Measurements from ENCODE around the gene TMEM41A.
"Not testable (repeated sequence)": the region's sequence is repeated elsewhere in the genome, so short reads cannot be mapped to it uniquely, and the experiment has no call there.

TMEM41A gene

GRCh38 chr3:185490241-185490640 is 8.6 kb downstream of the TMEM41A start:
- no peak for DNase-seq (ENCODE audit: low read depth)
- H3K4me3 ChIP-seq (ENCODE audit: low read length) = no peak overlapping the region
- no peak for TF ChIP-seq CTCF (conservative IDR thresholded peaks at IDR 0.05; ENCODE audit: low read length)

GRCh38 chr3:185489462-185489861 is 9.4 kb downstream of the TMEM41A start:
- TF ChIP-seq CTCF (conservative IDR thresholded peaks at IDR 0.05; ENCODE audit: low read length) = no peak
- no peak overlapping the region for H3K4me3 ChIP-seq (ENCODE audit: low read length)
- no peak for DNase-seq (ENCODE audit: low read depth)

DNA sequence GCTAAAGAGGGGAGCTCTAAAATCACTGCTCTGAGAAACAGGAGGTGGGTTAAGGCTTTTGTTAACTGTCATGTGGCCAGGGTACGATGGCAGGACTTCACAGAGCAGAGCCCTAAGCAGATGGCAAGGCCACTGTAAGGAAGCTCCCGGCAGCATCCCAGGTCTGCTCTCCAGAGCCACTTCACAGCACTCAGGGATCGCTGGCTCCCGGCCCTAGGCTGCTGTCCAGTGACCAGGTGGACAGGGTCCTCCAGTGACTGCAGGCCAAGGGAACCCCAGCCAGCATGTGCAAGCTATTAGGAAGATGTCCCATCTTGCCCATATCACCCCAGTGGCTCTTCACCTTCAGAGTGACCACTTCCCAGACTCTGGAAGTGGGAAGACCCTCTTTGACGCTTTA is 10.4 kb downstream of the TMEM41A start:
- no peak for DNase-seq (ENCODE audit: low read depth)
- no peak for TF ChIP-seq CTCF (conservative IDR thresholded peaks at IDR 0.05; ENCODE audit: low read length)
- no peak overlapping the region for H3K4me3 ChIP-seq (ENCODE audit: low read length)

DNA sequence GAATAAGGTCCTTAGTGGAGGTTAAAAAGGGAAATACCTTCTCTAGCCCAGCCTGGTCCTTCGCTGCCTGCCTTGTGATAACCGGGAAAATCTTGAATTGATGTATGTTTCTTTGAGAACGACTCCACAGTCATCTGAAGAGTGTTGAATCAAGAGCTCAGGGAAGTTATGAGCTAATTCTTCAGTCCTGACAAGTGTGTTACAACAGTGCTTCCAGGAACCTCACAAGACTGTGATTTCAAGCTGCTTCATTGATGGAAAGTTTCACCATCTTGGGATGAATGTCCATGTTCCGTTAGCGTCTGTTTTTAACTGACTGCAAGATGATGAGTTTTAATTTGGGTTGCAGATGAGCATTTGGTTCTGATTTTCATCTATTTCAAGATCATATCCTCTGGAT is 12.4 kb downstream of the TMEM41A start:
- DNase-seq (ENCODE audit: low read depth) = no peak
- no peak overlapping the region for H3K4me3 ChIP-seq (ENCODE audit: low read length)
- no peak for TF ChIP-seq CTCF (conservative IDR thresholded peaks at IDR 0.05; ENCODE audit: low read length)

DNA sequence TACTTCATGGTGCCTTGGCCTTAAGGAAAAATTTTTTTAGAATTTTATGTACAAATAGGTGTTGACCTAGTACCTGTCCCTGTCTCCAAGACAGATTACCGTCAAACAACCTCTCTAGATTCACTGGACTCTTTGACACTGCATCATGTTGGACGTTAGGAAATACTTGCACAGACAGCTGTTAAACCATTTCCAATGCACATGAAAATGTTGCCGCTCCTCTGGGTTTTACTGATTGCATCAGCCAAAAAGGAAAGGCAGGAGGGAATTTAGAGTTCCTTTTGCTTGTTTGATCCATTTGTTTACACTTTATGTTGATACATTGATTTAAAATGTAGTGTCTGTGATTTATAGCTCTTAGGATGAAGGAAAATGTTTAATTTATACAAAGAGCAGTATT is 14.5 kb downstream of the TMEM41A start:
- TF ChIP-seq CTCF (conservative IDR thresholded peaks at IDR 0.05; ENCODE audit: low read length) = no peak
- no peak overlapping the region for H3K4me3 ChIP-seq (ENCODE audit: low read length)
- DNase-seq (ENCODE audit: low read depth) = no peak

DNA sequence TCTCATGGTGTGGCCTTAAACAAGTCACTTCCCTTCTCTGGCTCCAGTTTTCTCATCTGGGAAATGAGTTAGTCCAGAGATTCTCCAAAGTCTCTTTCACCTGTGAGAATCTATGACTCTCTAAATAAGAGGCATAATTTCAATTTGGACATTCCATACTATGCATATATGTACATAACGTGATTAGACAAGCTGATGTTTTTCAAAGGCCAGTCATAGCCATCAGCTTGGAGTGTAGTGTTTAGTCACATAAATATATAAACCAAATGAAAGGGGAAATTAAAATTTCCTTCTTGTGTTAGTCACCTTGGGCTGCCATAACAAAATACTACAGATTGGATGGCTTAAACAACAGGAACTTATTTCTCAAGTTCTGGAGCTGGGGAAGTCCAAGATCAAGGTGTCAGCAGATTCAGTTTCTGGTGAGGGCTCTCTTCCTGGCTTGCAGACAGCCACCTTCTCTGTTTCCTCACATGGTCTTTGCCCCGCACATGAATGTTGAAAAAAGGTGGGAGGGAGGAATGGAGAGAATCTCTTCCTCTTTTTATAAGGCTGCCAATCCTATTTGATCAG is 19.4 kb downstream of the TMEM41A start:
- no peak for DNase-seq (ENCODE audit: low read depth)
- H3K4me3 ChIP-seq (ENCODE audit: low read length) = no peak overlapping the region
- no peak for TF ChIP-seq CTCF (conservative IDR thresholded peaks at IDR 0.05; ENCODE audit: low read length)

- no peak for TF ChIP-seq CTCF (conservative IDR thresholded peaks at IDR 0.05; ENCODE audit: low read length)
- DNase-seq (ENCODE audit: low read depth) = no peak
- H3K4me3 ChIP-seq (ENCODE audit: low read length) = no peak overlapping the region
Observed at GRCh38 chr3:185477316-185477715, 21.5 kb downstream of the TMEM41A start.

DNA sequence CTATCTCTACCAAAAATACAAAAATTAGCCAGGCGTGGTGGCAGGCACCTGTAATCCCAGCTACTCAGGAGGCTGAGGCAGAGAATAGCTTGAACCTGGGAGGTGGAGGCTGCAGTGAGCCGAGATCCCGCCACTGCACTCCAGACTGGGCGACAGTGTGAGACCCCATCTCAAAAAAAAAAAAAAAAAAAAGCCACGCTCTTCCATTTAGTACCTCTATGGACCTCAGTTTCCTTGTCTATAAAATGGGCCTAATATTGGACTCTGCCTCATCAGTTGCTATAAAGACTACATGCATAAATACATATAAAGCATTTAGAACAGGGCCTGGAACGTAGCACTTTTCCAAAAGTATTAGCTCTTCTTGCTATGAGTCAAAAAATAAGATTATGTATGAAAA is 23.9 kb downstream of the TMEM41A start:
- H3K4me3 ChIP-seq (ENCODE audit: low read length); DNase-seq (ENCODE audit: low read depth): not testable (repeated sequence)

Data from AG10803 (cell line).